Hepatic stellate cell (primary cell): Measurements from ENCODE around the gene FBRSL1.
A peak's percentile ranks its signal among the peaks of the same experiment; 100 is the strongest.

ENCODE experiments used
- DNase-seq: peaks from one replicate; pipeline ENCODE4 v3.0.0; 2011; ENCODE audit warnings: low spot score

FBRSL1 gene

DNA sequence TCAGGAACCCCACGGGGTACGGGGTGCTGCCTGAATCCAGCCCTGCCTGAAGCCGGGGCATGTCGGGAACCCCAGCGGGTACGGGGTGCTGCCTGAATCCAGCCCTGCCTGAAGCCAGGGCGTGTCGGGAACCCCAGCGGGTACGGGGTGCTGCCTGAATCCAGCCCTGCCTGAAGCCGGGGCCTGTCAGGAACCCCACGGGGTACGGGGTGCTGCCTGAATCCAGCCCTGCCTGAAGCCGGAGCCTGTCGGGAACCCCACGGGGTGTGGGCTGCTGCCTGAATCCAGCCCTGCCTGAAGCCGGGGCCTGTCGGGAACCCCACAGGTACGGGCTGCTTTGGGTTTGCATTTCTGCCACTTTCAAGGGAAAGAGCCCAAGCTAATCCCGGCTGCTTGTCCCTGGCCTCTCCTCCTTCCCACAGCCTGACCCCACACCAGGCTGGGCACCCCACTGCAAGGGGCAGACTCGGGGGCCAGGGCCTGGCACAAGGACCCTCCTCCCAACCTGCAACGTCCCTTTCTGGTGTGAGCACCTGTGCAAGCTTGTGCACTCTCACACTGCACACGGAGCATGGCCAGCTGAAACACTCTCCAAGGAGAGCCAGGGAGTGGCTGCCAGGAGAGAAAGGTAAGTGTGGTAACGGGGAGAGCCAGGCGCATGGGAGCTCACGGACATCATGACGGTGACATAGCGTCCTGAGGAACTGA is 5.6 kb upstream of the FBRSL1 start:
- DNase-seq: no peak

DNA sequence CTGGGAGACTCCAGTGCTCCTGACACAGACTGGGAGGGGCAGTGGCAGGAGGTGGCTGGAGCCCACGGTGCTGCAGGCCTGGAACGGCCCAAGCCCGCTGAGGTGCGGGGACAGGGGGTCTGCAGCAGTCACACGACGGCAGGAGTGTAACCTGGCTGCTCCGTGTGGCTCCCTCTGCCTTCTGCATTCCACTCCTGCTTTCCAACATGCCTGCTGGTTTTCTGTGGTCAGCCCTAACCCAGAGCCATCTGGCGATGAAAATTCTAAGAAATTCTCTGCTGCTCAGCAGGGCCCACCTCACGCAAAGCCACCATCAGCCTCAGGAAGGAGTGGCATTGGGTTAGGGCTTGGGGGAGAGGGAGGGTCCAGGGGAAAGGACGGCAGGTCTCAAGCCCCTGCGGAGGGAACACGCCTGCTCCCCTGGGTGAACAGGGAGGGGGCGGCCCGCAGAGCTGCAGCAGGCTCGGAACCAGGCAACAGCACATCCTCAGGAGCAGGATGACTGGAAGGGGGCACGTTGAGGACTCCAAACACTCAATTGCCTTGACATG is 5.0 kb upstream of the FBRSL1 start:
- DNase-seq: no peak

- no peak for DNase-seq
Observed at GRCh38 chr12:132485619-132486018, 4.3 kb upstream of the FBRSL1 start.

GRCh38 chr12:132486168-132486567 is 3.8 kb upstream of the FBRSL1 start:
- DNase-seq: no peak

DNA sequence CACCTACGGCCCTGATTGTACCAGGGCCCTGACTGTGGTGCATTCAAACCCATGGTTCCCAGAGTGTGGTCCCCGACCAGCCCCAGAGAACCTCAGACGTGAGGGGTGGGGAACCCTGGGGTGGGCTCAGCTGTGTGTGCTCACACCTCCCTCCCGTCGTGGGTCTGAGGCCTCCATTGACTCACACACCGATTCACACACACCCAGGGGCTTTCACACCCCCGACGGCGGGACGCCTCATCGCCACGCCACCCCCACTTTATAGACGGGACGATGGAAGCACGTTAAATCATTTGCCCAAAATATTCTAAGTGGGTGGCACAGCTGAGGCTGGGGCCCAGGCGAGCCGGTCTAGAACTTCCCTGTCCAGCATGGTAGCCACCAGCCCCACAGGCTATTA is 3.4 kb upstream of the FBRSL1 start:
- DNase-seq: no peak

GRCh38 chr12:132487311-132487741 is 2.6 kb upstream of the FBRSL1 start:
- DNase-seq: no peak

GRCh38 chr12:132488127-132489077 is 1.5 kb upstream of the FBRSL1 start:
- no peak for DNase-seq

DNA sequence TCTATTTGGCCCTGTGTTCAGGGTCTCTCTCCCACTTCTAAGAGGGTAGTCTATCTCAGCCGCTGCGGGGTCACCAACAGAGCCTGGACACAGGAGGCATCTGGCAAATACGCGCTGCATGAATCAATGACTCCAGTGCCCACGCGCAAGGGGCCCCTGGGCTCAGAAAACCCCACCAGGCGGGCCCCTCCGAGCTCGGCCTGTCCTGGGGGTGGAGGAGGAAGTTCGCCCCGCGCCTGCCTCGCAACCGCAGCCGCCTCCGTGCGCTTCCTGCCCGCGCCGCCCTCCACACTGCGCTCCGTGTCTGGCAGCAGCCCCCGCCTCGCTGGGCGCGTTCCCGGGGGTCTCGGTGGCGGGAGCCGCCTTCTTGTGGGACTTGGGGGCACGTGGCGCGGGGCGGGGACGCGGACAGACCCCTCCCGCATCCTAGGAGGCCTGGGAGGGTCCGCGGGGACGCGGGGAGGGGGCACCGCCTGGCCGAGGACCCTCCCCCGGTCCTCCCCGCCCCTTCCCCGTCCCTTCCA is 811 bp upstream of the FBRSL1 start:
- no peak for DNase-seq

GRCh38 chr12:132490422-132491137 is 629 bp downstream of the FBRSL1 start:
- DNase-seq: peak; percentile 57

DNA sequence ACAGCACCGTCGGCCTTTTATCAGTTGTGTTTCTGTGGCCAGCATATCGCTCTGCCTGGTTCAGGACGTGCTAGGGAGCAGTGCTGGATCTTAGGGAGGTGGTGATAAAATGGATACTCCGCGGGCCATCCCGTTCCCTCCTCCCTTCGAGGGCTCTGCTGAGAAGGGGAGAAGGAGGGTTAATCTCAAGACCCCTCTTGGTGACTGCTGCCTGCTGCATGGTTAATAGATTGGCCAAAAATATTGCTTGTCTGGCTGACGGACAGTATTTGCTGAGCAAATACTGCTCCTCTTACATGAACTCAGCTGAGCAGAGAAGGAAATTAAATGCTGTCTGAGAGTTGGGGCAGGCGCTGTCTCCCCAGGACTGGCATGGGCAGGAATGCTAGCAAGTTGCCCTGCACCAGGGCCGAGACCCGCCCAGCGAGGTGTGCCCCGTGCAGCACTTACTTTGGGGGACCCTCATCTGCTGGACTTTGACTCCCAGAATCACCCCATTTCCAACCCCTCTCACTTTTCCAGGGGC is 1.2 kb downstream of the FBRSL1 start:
- peak; percentile 51 for DNase-seq

GRCh38 chr12:132491761-132492378 is 1.9 kb downstream of the FBRSL1 start:
- DNase-seq: no peak

DNA sequence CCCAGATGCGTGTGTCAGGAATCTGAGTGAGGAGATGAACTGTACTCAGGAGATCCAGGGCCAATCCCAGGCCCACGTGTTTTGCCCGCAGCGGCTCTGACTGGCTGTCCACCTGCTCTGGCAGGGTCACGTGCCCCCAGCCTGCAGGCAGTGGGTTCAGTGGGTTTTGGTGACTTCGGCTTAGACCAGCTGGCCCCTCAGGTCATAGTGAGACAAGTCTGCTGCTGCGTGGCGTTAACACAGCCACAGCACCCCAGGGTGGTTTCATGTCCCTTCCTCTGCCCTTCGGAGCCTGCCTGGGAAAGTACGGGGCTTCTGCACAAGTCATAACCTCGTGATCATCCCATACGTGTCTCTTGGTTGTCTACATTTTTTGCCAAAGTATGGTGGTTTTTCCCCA is 2.6 kb downstream of the FBRSL1 start:
- no peak for DNase-seq

DNA sequence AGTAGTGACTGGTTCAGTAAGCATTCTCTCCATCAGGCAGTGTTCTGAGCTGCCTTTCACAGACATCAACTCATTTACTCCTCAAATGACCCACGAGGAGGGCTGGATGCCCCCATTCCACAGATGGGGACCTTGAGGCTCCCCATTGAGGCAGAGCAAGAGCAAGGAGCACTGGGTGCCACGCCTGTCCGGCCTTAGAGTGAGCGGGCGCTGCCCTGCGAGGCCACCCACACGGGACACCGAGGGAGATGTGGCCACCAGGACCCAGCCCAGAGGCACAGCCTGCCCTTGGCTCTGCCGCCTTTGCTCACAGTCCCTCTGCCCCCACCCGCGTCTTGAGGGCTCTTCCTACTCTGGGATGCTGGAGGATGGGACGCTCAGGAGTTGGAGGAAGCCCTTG is 3.0 kb downstream of the FBRSL1 start:
- DNase-seq: no peak

DNA sequence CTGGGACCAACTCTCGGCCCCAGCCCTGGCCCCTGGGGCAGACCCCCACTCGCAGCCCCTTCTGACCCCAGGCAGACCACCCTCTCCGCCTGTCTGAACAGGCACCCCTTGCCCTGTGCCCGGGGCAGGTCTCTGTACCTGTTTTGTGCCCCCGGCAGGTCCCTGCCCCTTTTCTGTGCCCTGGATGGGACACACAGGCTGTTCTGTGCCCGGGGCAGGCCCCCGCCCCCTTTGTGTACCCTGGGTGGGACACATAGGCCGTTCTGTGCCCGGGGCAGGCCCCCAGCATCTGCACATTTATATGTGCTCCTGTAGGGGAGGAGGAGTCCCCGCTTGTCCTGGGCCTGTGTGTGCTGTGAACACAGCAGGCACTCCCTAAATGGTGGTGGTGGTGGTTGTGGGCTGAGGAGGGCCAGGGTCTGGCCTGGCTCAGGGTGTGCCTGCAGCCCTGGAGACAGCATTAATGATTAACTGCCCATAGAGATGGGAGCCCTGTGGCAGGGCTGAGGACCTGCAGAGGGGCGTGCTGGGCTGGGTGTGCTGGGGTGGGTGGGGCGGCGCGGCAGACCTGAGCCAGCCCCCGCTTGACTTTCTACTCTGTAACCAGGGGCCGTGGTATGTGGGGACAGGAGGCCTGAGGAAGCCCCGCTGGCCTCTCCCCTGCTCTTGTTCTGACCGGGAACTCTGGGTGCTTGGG is 3.7 kb downstream of the FBRSL1 start:
- DNase-seq: no peak

DNA sequence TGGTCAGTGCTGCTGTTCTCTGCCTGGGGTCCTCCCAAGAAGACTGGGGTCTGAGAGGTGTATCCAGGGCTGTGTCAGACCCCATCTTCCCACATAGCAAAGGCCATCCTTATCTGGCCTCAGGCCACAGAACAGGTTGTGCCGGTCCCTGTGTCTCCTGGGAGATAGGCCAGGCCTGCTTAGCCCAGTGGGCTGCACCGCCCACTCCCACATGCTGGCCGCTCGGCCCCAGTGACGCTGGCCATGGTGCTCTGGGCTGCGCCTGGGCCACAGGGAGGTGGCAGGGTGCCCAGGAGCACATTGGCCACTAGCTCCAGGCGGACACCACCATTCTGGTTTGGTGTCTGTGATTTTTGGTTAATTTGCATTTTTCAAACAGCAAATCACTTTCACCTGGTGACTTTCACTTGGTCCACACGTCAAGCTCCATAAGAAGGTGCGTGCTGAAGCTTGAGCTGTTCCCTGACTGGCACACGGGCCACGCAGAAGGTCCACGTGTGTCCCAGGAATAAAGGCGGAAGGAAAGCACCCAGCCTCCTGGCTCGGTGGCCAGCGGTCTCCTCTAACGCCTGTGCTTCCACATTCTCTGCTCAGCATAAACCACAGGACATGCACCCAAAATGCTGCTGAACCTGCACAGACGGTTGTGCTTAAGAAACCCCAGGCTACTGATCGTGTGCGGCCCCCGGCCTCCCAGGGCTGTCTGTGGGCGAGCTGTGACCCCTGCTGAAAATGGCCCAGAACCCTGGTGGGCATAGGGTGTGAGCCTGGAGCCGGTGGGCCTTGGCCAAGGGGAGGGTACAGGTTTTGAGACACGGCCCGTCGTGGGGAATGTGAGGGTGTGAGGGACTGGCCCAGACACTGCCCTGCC is 4.6 kb downstream of the FBRSL1 start:
- DNase-seq: no peak

DNA sequence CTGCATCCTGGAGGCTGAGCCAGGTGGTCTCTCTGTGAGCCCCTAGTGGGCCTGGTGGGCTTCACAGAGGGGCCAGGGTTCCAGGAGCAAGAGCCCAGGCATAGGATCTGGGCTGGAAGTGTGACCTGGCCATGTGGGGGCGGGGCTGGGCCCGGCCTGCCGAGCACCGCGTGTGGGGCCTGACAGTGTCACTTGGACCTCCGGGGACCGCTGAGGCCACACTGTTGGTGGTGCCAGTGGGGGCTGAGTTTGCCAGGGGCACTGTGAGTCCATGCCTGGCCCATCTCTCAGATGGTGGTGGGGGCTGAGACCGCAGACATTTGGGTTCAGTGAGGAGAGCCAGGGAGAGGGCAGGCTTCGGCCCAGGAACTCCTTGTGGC is 5.2 kb downstream of the FBRSL1 start:
- no peak for DNase-seq

GRCh38 chr12:132495629-132496357 is 5.8 kb downstream of the FBRSL1 start:
- no peak for DNase-seq

- DNase-seq: no peak
Observed at GRCh38 chr12:132496358-132496669, 6.4 kb downstream of the FBRSL1 start.

DNA sequence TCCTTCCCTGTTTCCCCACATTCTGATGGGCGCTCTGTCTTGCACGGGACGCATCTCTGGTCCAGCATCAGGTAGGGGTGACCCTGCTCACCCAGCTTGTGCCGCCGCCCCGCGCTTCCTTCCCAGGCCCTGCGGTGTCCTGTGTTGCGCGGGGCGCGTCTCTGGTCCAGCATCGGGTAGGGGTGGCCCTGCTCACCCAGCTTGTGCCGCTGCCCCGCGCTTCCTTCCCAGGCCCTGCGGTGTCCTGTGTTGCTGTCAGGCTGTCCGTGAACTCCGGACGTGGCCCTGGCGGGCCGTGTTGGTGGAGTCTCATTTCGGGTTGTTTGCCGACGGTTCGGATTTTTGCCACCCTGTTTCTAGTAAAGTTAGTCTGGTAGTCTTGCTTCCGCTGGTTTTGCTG is 6.8 kb downstream of the FBRSL1 start:
- DNase-seq: no peak
